Right hindlimb (tissue), 1 donor: Measurements from ENCODE around the gene TSPAN9.

Experiments
- DNase-seq: peaks from one replicate; pipeline ENCODE4 v3.0.0-alpha.2; 2018

TSPAN9 gene

GRCh38 chr12:3257411-3257810 lies 180.2 kb downstream of the TSPAN9 start:
- DNase-seq, result no peak

DNA sequence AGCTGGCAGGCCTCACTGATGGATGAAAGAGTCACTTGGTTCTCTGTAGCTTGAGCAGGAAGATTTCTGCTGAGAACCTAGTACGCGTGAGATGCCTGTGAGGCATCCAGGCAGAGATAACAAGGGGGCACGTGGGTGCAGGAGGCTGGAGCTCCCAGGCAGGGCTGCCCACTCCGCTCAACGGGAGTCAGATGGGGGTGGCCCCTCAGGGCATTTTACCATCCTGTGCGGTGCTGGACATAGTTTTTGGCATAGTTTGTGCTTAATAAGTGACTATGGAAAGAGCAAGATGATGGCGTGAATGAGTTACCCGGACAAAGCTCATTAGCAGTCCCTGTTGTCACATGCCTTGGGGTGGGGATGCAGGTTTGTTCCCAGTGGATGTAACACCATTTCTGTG lies 182.8 kb downstream of the TSPAN9 start:
- DNase-seq, result no peak

DNA sequence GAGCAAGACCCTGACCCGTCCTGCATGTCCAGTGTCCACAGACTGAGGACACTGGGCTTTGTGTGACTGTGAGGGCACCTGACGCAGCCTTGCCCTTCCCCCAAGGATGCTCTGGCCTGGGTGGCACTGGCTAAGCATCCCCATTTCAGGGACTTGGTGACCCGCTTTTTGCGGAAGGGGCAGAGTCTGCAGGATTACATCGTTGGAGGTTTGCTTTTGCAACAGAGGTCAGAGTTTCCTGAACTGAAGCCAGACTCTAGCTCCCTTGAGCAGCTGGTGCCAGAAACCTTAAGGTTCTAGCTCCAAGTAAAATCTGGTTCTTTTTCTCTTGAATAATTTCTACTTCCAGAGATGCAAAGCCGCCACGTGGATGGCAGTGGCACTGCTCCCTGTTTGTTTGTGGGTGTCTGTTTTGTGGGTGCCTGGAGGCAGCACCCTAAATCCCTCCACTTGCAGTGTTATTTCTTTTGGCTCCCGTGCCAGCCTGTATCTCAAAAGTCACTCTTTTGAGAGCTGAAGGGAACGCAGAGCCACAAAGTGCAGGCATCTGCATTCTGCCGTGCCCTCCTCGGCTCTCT lies 184.7 kb downstream of the TSPAN9 start:
- no peak for DNase-seq

GRCh38 chr12:3262470-3262869 lies 185.3 kb downstream of the TSPAN9 start:
- no peak for DNase-seq

- no peak for DNase-seq
Observed at GRCh38 chr12:3263282-3263681, 186.1 kb downstream of the TSPAN9 start.

GRCh38 chr12:3263939-3264922 lies 187.1 kb downstream of the TSPAN9 start:
- DNase-seq, result peak; percentile 52

DNA sequence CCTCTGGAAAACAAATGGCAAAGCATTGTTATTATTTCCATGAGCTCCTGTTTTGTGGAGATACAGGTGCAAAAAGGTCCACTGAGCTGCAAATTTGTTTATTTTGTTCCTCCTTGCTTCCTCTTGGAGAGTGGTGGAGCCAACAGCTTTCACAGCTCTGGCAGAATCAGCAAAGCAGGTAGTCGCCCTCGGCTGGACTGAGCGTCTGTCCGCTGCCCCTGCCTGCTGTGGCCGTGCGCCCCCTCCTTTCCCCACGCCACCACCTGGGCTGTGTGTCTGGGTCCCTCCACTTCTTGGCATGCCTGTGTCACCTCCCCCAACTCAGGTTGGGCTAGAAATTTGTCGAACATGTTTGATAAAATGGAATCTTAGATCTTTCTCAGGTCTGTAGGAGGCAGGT lies 188.2 kb downstream of the TSPAN9 start:
- DNase-seq, result no peak

GRCh38 chr12:3266638-3267037 lies 189.5 kb downstream of the TSPAN9 start:
- no peak for DNase-seq

GRCh38 chr12:3267690-3268089 lies 190.5 kb downstream of the TSPAN9 start:
- DNase-seq, result no peak

DNA sequence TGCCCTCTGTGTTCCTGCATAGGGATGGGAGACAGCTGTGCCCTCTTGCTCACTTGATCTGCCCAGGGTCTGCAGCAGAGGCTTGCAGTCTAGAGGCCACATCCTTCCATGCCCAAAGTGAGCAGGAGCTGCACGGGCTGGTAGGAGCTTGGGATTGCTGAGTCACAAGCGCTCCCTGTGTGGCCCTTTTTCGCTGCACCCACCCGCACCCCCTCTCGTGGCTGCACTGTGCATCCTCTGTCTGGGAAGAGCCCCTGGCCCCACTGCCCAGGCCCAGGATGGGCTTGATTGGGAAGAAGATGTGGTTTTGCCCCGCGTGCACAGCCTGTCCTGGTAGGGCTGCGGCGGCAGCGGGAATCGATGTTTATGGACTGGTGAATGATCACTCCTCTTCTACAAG lies 192.4 kb downstream of the TSPAN9 start:
- DNase-seq, result no peak

- no peak for DNase-seq
Observed at GRCh38 chr12:3271146-3271545, 194.0 kb downstream of the TSPAN9 start.

- DNase-seq, result no peak
Observed at GRCh38 chr12:3271639-3272038, 194.5 kb downstream of the TSPAN9 start.

- no peak for DNase-seq
Observed at GRCh38 chr12:3272958-3273357, 195.8 kb downstream of the TSPAN9 start.

DNA sequence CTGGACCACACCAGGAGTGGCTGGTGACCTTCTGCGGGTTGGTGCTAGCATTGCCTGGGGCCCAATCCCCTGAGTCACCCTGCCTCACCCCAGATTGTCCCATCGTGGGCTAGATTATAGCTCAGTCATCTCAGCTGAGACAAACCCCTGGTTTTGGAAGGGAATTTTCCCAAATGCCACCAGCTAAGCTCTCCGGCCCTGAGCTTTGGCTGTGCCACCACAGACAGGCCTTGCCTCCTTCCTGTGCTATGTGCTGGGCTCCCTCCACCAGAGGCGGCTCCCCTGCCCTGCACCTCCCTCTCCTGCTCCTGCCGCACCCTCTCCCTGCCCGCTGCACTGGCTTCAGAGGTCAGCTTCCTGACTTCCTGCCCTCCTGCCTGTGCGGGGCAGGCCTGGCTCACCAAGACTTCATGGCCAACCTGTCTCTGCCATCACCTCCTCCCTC lies 196.3 kb downstream of the TSPAN9 start:
- DNase-seq, result no peak

DNA sequence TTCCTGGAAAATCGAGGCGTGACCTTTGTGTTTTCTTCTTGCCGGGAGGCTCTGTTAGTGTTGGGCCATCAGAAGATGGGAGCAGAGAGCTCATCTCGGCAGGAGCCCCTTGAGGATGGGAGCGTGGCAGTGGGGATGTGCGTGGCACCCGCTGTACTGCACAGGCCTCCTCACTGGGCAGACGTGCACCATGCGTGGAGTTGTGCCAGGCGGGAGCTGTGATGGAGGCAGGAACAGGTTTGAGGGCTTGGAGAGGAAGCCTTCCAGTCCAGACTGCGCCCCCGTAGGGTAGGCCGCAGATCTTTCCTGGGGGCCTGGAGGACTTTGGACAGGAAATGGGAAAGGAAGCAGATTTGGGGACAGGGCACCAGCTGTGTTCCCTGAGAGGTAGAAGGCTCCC lies 197.5 kb downstream of the TSPAN9 start:
- no peak for DNase-seq

- peak; percentile 72 for DNase-seq
Observed at GRCh38 chr12:3275171-3276041, 198.2 kb downstream of the TSPAN9 start.

- DNase-seq, result no peak
Observed at GRCh38 chr12:3276226-3276625, 199.0 kb downstream of the TSPAN9 start.

- no peak for DNase-seq
Observed at GRCh38 chr12:3277306-3277943, 200.2 kb downstream of the TSPAN9 start.

DNA sequence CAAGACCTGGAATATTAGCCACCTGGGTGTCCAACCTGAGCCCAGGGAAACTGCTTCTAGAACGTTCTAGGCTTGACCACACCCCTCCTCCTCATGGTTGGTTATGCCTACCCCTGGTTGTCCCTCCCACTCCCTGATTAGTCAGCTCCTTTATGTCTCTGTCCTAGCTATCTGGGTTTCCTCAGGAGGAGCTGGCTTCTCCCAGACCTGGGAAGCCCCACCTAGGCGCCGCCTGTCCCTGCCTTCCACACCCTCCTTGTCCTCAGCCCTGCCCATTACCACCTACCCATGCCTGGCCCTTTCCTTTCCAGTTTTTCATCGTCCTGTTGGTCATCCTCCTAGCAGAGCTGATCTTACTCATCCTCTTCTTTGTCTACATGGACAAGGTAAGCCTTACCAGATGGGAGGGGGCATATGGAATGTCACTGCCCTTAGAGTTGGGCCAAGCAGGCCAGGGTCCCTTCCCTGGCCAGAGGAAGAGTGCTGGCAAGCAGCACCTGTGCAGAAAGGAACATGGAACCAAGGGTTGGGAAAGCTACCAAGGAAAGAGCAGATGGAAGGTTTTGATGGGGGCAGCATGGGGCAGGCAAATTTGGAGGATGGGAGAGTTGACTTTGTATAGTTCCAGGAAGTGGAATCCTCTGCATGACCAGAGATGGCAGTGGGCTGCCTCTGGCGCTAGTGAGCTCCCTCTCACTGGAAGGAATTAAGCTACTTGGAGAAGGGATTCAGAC lies 201.7 kb downstream of the TSPAN9 start:
- DNase-seq, result no peak

GRCh38 chr12:3279415-3279780 lies 202.2 kb downstream of the TSPAN9 start:
- DNase-seq, result no peak

GRCh38 chr12:3279832-3280231 lies 202.7 kb downstream of the TSPAN9 start:
- DNase-seq, result no peak

- no peak for DNase-seq
Observed at GRCh38 chr12:3280967-3281366, 203.8 kb downstream of the TSPAN9 start.
